ENCODE data around the gene ST3GAL4. TPM values are rescaled to one million over a fixed set of nuclear protein-coding genes. Genes with fewer than 3 reads are reported as not detected.

ST3GAL4 gene
- total RNA-seq, 1 experiment from 2014 or later: 13.6 TPM

DNA sequence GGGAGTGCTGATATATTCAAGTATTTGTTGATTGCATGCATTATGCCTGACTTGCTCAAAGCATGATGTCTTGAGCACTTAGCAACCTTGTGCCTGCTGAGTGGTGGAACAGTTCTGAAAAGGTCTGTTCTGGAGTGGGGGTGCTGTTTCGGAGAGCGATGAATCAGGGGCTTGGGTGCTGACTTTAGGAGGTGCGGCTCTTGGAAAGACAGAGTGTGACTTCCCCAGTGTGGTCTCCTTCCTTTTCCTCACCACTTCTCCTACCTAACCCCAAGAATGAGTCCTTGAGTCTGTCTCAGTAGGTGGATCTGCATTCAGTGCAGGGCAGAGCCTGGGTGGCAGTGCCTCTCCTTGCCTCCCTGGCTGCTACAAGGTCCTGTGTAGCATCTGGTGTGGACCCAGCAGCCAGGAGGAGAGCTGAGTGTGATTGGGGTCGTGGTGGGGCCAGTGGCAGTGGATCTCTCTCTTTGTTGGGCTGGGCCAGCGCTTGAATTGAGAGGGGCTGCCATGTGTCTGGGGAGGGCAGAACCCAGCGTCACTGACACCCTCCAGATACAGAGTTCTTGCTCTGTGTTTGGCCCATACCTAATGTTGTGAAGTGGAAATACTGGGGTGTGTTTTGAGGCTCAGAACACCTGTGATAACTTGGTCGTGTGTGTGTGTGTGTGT, 35.9 kb downstream of the ST3GAL4 start:
- Mint-ChIP-seq H3K27me3 (ENCODE audit: low read depth) (no peaks in the 10 kb centered on the region), H3K4me1 (peaks cover 19 to 26% of the 10 kb centered on the region in 2 experiments), H3K4me3 (no peak overlapping the region; a peak in 1 of 5 replicates), H3K9me3 (no peaks in the 10 kb centered on the region; a peak in 1 of 5 replicates), H3K27ac (peak overlapping the region in 1 of 3 experiments; percentile 59; a peak in 4 of 7 replicates), H3K36me3 (ENCODE audit: insufficient read depth in 1 of 3, low read depth in 3 of 3) (no peaks in the 10 kb centered on the region; a peak in 1 of 7 replicates)
- Histone ChIP-seq H2AK5ac (ENCODE audit: insufficient read length, low read length) (no peak overlapping the region), H3K27ac (ENCODE audit: insufficient read length, low read depth, low read length) (no peak overlapping the region), H2BK15ac (ENCODE audit: low read depth, low read length) (no peak overlapping the region), H2BK5ac (ENCODE audit: insufficient read length, low read length) (no peak overlapping the region), H3K79me1 (ENCODE audit: insufficient read depth, low read depth, low read length, poor library complexity, severe bottlenecking) (no peaks in the 10 kb centered on the region), H4K8ac (replicated peaks; ENCODE audit: insufficient read length, low read depth, low read length) (no peak overlapping the region), H3K14ac (ENCODE audit: insufficient read depth, low read length) (no peak overlapping the region), H3K4me2 (ENCODE audit: insufficient read depth, insufficient read length, low read length) (no peak overlapping the region), H3K9ac (ENCODE audit: extremely low read depth, insufficient read length, low read length) (no peak overlapping the region), H3K23ac (ENCODE audit: insufficient read length, low read depth, low read length) (no peak overlapping the region), H3K79me2 (ENCODE audit: insufficient read depth, low read length) (no peaks in the 10 kb centered on the region; the same call in 1 of the 2 replicates), H3K4me1 (ENCODE audit: insufficient read depth, low read length) (peaks cover 2% of the 10 kb centered on the region; the same call in 1 of the 2 replicates), H3K27me3 (ENCODE audit: insufficient read depth, low read length) (no peaks in the 10 kb centered on the region), H2BK120ac (ENCODE audit: low read depth, low read length, poor library complexity, severe bottlenecking) (no peak overlapping the region), H4K5ac (ENCODE audit: insufficient read length, low read depth, low read length) (no peak overlapping the region), H3K18ac (ENCODE audit: insufficient read length, low read depth, low read length) (no peak overlapping the region), H3K9me3 (ENCODE audit: control insufficient read depth, low read depth, low read length) (no peaks in the 10 kb centered on the region), H3T11ph (ENCODE audit: low read length) (no peak overlapping the region), H3K23me2 (ENCODE audit: insufficient read length, low read depth, low read length, poor library complexity, severe bottlenecking) (no peaks in the 10 kb centered on the region), H3K4ac (ENCODE audit: low read depth, low read length) (no peak overlapping the region), H3K56ac (ENCODE audit: insufficient read length, low read depth, low read length) (no peak overlapping the region), H4K91ac (ENCODE audit: insufficient read length, low read depth, low read length) (no peak overlapping the region), H2BK20ac (ENCODE audit: low read depth, low read length, poor library complexity, severe bottlenecking) (no peak overlapping the region), H4K20me1 (ENCODE audit: control insufficient read depth, insufficient read depth, insufficient read length) (no peaks in the 10 kb centered on the region), H2AFZ (ENCODE audit: low read length) (no peak overlapping the region), H2BK12ac (ENCODE audit: insufficient read length, low read depth, low read length) (no peak overlapping the region)
- no peak for DNase-seq
- no peak for TF ChIP-seq CTCF (conservative IDR thresholded peaks at IDR 0.05)
- WGBS (ENCODE audit: extremely low coverage, insufficient read length, low lambda C conversion rate): no CpG with 5 or more reads among the region's 7 CpGs

Measured in H9 (cell line).